Measurements from ENCODE around the gene ATPAF2.

Gene ATPAF2

GRCh38 chr17:17985153-17985552 lies 53.8 kb downstream of the ATPAF2 start:
- H3K27me3 ChIP-seq (ENCODE audit: insufficient read depth, low read length) = no peaks in the 10 kb centered on the region
- no peak overlapping the region for H2AFZ ChIP-seq (ENCODE audit: low read depth, low read length)
- H3K4me1 ChIP-seq (ENCODE audit: insufficient read depth, low read length) = no peaks in the 10 kb centered on the region
- H3K36me3 ChIP-seq (ENCODE audit: insufficient read depth, low read length) = no peaks in the 10 kb centered on the region
- H3K9me3 ChIP-seq (ENCODE audit: low read length) = no peaks in the 10 kb centered on the region
- no peak overlapping the region for H3K4me3 ChIP-seq (ENCODE audit: low read length)

- Histone ChIP-seq H2AFZ (ENCODE audit: low read depth, low read length) (no peak overlapping the region), H3K4me1 (ENCODE audit: insufficient read depth, low read length) (no peaks in the 10 kb centered on the region), H3K4me3 (ENCODE audit: low read length) (no peak overlapping the region), H3K9me3 (ENCODE audit: low read length) (no peaks in the 10 kb centered on the region), H3K36me3 (ENCODE audit: insufficient read depth, low read length) (no peaks in the 10 kb centered on the region), H3K27me3 (ENCODE audit: insufficient read depth, low read length) (no peaks in the 10 kb centered on the region)
Measured at GRCh38 chr17:17983776-17984175, 55.2 kb downstream of the ATPAF2 start.

- no peaks in the 10 kb centered on the region for H3K9me3 ChIP-seq (ENCODE audit: low read length)
- H3K4me3 ChIP-seq (ENCODE audit: low read length) = no peak overlapping the region
- no peaks in the 10 kb centered on the region for H3K4me1 ChIP-seq (ENCODE audit: insufficient read depth, low read length)
- no peaks in the 10 kb centered on the region for H3K36me3 ChIP-seq (ENCODE audit: insufficient read depth, low read length)
- no peak overlapping the region for H2AFZ ChIP-seq (ENCODE audit: low read depth, low read length)
- no peaks in the 10 kb centered on the region for H3K27me3 ChIP-seq (ENCODE audit: insufficient read depth, low read length)
Measured at GRCh38 chr17:17983376-17983775, 55.6 kb downstream of the ATPAF2 start.

GRCh38 chr17:17982801-17983200 lies 56.2 kb downstream of the ATPAF2 start:
- Histone ChIP-seq H3K4me1 (ENCODE audit: insufficient read depth, low read length) (no peaks in the 10 kb centered on the region), H3K9me3 (ENCODE audit: low read length) (no peaks in the 10 kb centered on the region), H2AFZ (ENCODE audit: low read depth, low read length) (no peak overlapping the region), H3K36me3 (ENCODE audit: insufficient read depth, low read length) (no peaks in the 10 kb centered on the region), H3K4me3 (ENCODE audit: low read length) (no peak overlapping the region), H3K27me3 (ENCODE audit: insufficient read depth, low read length) (no peaks in the 10 kb centered on the region)

GRCh38 chr17:17981330-17981729 lies 57.6 kb downstream of the ATPAF2 start:
- Histone ChIP-seq H3K4me3 (ENCODE audit: low read length) (no peak overlapping the region), H2AFZ (ENCODE audit: low read depth, low read length) (no peak overlapping the region), H3K4me1 (ENCODE audit: insufficient read depth, low read length) (peaks cover 2% of the 10 kb centered on the region), H3K27me3 (ENCODE audit: insufficient read depth, low read length) (no peaks in the 10 kb centered on the region), H3K9me3 (ENCODE audit: low read length) (no peaks in the 10 kb centered on the region), H3K36me3 (ENCODE audit: insufficient read depth, low read length) (no peaks in the 10 kb centered on the region)

- H3K4me3 ChIP-seq (ENCODE audit: low read length) = no peak overlapping the region
- no peaks in the 10 kb centered on the region for H3K9me3 ChIP-seq (ENCODE audit: low read length)
- H3K4me1 ChIP-seq (ENCODE audit: insufficient read depth, low read length) = peaks cover 2% of the 10 kb centered on the region
- no peaks in the 10 kb centered on the region for H3K27me3 ChIP-seq (ENCODE audit: insufficient read depth, low read length)
- H2AFZ ChIP-seq (ENCODE audit: low read depth, low read length) = no peak overlapping the region
- H3K36me3 ChIP-seq (ENCODE audit: insufficient read depth, low read length) = no peaks in the 10 kb centered on the region
Measured at GRCh38 chr17:17979778-17980177, 59.2 kb downstream of the ATPAF2 start.

- Histone ChIP-seq H3K27me3 (ENCODE audit: insufficient read depth, low read length) (no peaks in the 10 kb centered on the region), H3K4me3 (ENCODE audit: low read length) (no peak overlapping the region), H3K36me3 (ENCODE audit: insufficient read depth, low read length) (no peaks in the 10 kb centered on the region), H2AFZ (ENCODE audit: low read depth, low read length) (no peak overlapping the region), H3K4me1 (ENCODE audit: insufficient read depth, low read length) (peaks cover 2% of the 10 kb centered on the region), H3K9me3 (ENCODE audit: low read length) (no peaks in the 10 kb centered on the region)
Measured at GRCh38 chr17:17978481-17979424, 60.2 kb downstream of the ATPAF2 start.

GRCh38 chr17:17976931-17977570 lies 61.9 kb downstream of the ATPAF2 start:
- Histone ChIP-seq H3K4me1 (ENCODE audit: insufficient read depth, low read length) (peaks cover 6% of the 10 kb centered on the region), H3K9me3 (ENCODE audit: low read length) (no peaks in the 10 kb centered on the region), H3K27me3 (ENCODE audit: insufficient read depth, low read length) (no peaks in the 10 kb centered on the region), H2AFZ (ENCODE audit: low read depth, low read length) (no peak overlapping the region), H3K4me3 (ENCODE audit: low read length) (no peak overlapping the region), H3K36me3 (ENCODE audit: insufficient read depth, low read length) (no peaks in the 10 kb centered on the region)

GRCh38 chr17:17975436-17975835 lies 63.5 kb downstream of the ATPAF2 start:
- H3K4me3 ChIP-seq (ENCODE audit: low read length) = no peak overlapping the region
- no peaks in the 10 kb centered on the region for H3K36me3 ChIP-seq (ENCODE audit: insufficient read depth, low read length)
- no peak overlapping the region for H2AFZ ChIP-seq (ENCODE audit: low read depth, low read length)
- no peaks in the 10 kb centered on the region for H3K9me3 ChIP-seq (ENCODE audit: low read length)
- H3K27me3 ChIP-seq (ENCODE audit: insufficient read depth, low read length) = no peaks in the 10 kb centered on the region
- peaks cover 16% of the 10 kb centered on the region for H3K4me1 ChIP-seq (ENCODE audit: insufficient read depth, low read length)

- Histone ChIP-seq H3K9me3 (ENCODE audit: low read length) (no peaks in the 10 kb centered on the region), H3K4me3 (ENCODE audit: low read length) (peak overlapping the region; percentile 56)
Measured at GRCh38 chr17:17972952-17973254, 66.1 kb downstream of the ATPAF2 start.

GRCh38 chr17:17972126-17972951 lies 66.6 kb downstream of the ATPAF2 start, which contains the start of the genes DRC3 and TOM1L2:
Gene DRC3 (plus strand): TSS chr17:17972862. CDS start chr17:17977599, 4,737 bp downstream.
Gene TOM1L2 (minus strand): TSS chr17:17972400. CDS start chr17:17972313, 87 bp downstream.
- Histone ChIP-seq H3K27me3 (ENCODE audit: insufficient read depth, low read length) (no peaks in the 10 kb centered on the region), H3K4me1 (ENCODE audit: insufficient read depth, low read length) (peaks cover 16% of the 10 kb centered on the region), H3K9me3 (ENCODE audit: low read length) (no peaks in the 10 kb centered on the region), H2AFZ (ENCODE audit: low read depth, low read length) (peak within 1 kb of the TSS; percentile 27), H3K4me3 (ENCODE audit: low read length) (peak within 1 kb of the TSS; percentile 75), H3K36me3 (ENCODE audit: insufficient read depth, low read length) (no peaks in the 10 kb centered on the region)

More at GRCh38 chr17:17972952-17973254, 66.1 kb downstream of the ATPAF2 start:
- Histone ChIP-seq H3K4me1 (ENCODE audit: insufficient read depth, low read length) (peaks cover 16% of the 10 kb centered on the region), H2AFZ (ENCODE audit: low read depth, low read length) (peak overlapping the region; percentile 27), H3K27me3 (ENCODE audit: insufficient read depth, low read length) (no peaks in the 10 kb centered on the region), H3K36me3 (ENCODE audit: insufficient read depth, low read length) (no peaks in the 10 kb centered on the region)

- Histone ChIP-seq H2AFZ (ENCODE audit: low read depth, low read length) (no peak overlapping the region), H3K27me3 (ENCODE audit: insufficient read depth, low read length) (no peaks in the 10 kb centered on the region), H3K4me3 (ENCODE audit: low read length) (peak overlapping the region; percentile 75), H3K9me3 (ENCODE audit: low read length) (no peaks in the 10 kb centered on the region), H3K36me3 (ENCODE audit: insufficient read depth, low read length) (no peaks in the 10 kb centered on the region), H3K4me1 (ENCODE audit: insufficient read depth, low read length) (peaks cover 13% of the 10 kb centered on the region)
Measured at GRCh38 chr17:17971431-17972125, 67.4 kb downstream of the ATPAF2 start.
